HG03442 (cell line): Measurements from ENCODE around the gene OR10H1.
"Not testable (repeated sequence)": the region's sequence is repeated elsewhere in the genome, so short reads cannot be mapped to it uniquely, and the experiment has no call there.

Experiments
- ATAC-seq: cut with Tn5 transposase; IDR thresholded peaks from one replicate; pipeline ENCODE4 v1.9.1; 2021; ENCODE audit warnings: mild to moderate bottlenecking, moderate library complexity; ENCODE audit not compliant: unreplicated experiment

Gene OR10H1

DNA sequence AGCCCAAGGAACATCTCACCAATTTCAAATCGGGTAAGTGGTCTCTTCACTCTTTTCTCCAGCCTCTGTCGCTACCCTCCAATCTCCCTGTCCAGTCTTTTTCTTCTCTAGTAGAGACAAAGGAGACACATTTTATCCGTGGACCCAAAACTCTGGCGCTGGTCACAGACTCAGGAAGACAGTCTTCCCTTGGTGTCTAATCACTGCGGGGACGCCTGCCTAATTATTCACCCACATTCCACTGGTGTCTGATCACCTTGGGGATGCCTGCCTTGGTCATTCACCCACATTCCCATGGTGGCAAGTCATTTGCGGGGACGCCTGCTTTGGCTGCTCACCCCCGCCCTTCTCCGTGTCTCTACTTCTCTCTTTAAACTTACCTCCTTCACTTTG is 13.8 kb upstream of the OR10H1 start:
- no peak for ATAC-seq

DNA sequence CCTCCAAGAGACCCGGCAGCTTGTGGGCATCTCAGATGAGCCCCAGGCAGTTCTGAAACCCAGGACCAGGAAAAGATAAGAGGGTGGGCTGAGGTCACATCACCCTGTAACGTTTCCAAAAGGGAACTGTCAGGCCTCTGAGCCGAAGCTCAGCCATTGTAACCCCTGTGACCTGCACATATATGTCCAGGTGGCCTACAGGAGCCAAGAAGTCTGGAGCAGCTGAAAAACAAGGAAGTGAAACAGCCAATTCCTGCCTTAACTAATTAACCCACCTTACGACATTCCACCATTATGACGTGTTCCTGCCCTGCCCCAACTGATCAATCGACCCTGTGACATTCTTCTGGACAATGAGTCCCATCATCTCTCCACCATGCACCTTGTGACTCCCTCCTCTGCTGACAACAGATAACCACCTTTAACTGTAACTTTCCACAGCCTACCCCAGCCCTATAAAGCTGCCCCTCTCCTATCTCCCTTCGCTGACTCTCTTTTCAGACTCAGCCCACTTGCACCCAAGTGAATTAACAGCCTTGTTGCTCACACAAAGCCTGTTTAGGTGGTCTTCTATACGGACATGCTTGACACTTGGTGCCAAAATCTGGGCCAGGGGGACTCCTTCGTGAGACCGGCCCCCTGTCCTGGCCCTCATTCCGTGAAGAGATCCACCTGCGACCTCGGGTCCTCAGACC is 13.3 kb upstream of the OR10H1 start:
- ATAC-seq: not testable (repeated sequence)

DNA sequence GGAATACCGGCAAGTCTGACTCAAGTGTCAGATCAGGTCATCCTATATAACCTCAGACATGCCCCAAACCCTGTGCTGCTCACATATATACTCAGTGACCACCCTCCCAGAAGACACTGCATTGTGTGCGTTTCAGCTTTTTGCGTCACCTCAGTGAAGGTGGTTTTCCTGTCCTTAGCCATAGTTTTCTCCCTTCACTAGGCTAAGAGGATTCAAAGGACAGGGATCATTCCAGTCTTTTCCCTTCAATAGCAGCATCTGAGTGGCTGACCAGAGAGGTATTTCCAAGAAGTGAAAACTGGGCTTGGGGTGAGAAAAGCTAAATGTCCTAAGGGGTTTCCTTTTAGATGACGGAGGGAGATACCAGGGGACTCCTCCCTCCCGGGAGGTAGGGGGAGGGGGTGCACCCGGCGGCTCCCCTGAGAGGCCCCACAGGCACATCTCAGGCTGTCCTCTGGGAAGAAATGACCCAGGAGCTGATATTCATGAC is 12.7 kb upstream of the OR10H1 start:
- ATAC-seq: no peak

DNA sequence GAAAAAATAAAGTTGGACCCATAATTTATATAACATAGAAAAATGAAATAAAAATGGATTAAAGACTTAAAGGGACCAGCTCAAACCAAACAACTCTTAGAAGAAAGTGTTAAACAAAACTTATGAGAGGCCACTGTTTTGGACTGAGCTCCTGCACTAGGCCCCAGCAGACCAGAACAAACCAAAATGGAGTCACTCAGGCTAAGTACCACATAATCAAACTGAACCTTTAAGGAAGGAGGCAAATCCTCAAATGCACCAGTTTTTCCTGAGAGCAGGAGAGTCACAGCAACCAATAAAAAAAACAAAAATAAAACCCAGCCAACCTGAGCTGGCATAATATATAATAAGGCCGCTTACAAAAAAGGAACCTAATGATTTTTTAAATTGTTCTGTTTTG is 10.3 kb upstream of the OR10H1 start:
- no peak for ATAC-seq

DNA sequence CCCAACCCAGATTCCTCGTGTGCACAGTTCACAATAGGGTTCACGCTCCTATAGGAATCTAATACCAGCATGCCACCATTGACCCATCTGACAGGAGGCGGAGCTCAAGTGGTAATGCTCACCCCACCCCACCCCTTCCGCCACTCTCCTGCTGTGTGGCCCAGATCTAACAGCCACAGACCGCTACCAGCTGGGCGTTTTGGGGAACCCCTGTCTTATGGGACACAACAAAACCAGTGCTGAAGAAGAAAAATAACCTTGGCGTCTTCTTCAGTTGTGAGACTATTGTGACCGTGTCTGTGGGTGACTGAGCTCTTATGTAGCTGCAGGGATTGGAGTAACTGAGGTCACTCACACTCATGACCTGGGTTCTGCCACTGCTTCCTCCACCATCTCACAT is 5.2 kb upstream of the OR10H1 start:
- no peak for ATAC-seq

DNA sequence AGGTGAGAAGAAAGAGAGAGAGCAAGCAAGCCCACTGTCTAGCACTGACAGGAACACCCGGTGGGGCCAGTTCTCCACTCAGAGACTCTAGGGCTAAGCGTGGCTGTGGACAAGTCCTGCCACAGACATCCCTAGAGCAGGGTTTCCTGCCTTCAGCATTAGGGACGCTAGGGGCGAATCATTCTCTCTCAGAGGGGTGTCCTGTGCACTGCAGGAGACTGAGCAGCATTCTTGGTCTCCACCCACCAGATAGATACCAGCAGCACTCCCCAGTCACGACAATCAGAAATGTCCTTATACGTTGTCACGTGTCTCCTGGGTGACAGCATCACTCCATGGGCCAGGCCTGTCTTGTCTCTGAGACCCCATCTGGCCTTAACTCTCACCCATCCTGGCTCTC is 1.5 kb downstream of the OR10H1 start:
- no peak for ATAC-seq

DNA sequence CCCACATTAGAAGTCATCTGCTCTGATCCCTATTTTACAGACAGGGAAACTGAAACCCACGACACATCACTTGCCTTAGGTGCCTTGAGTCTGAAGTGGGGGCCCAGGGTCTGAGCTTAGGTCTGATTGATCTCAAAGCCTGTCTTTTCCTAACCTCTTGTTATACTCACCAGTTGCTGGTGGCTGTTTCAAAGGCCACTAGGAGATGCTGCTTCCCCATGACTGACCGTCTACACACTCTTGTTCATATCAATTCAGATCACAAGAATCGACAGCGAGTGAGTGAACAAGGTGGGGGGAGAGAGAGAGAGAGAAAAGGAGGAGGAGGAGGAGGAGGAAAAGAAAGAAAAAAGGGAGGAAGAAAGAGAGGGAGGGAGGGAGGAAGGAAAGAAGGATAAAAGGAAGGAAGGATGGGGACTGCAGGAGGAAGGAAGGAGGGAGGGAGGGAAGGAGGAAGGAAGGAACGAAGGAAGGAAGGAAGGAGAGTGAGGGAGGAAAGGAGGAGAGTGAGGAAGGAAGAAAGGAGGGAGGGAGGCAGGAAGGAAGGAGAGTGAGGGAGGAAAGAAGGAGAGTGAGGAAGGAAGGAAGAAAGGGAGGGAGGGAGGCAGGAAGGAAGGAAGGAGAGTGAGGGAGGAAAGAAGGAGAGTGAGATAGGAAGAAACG is 3.3 kb downstream of the OR10H1 start:
- no peak for ATAC-seq

DNA sequence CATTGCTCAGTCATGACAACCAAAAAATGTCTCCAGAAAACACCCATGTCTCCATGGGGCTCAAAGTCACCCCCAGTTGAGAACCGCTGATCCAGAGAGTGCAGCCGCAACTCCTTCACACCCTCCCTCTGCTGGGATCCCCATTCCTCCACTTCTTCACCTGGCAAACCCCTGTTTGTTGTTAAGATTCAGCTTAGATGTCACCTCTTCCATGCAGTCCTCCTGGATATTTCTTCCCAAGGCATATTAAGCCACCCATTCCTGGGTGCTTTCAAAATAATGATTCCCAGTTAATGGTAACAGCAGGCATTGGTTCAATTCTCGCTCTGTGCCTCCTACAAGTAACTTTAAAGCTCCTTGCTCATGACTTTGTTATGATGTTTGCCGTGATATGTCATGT is 4.0 kb downstream of the OR10H1 start:
- no peak for ATAC-seq

DNA sequence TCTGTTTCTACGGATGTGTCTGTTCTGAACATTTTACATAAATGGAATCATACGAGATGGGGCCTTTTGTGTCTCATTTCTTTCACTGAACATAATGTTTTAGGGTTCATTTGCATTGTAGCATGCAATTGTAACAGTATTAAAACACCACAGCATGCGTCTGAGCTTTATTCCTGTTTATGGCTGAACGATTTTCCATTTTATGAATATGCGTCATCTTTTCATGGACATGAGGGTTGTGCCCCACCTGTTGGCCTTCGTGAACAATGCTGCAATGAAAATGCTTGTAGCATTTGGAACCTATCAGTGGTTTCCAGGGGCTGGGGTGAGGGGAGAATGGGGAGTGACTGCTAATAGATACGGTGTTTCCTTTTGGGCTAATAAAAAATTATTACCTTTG is 5.1 kb downstream of the OR10H1 start:
- ATAC-seq: no peak

DNA sequence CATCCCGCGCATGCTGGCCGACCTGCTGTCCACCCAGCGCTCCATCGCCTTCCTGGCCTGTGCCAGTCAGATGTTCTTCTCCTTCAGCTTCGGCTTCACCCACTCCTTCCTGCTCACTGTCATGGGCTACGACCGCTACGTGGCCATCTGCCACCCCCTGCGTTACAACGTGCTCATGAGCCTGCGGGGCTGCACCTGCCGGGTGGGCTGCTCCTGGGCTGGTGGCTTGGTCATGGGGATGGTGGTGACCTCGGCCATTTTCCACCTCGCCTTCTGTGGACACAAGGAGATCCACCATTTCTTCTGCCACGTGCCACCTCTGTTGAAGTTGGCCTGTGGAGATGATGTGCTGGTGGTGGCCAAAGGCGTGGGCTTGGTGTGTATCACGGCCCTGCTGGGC is 21.2 kb downstream of the OR10H1 start:
- not testable (repeated sequence) for ATAC-seq

DNA sequence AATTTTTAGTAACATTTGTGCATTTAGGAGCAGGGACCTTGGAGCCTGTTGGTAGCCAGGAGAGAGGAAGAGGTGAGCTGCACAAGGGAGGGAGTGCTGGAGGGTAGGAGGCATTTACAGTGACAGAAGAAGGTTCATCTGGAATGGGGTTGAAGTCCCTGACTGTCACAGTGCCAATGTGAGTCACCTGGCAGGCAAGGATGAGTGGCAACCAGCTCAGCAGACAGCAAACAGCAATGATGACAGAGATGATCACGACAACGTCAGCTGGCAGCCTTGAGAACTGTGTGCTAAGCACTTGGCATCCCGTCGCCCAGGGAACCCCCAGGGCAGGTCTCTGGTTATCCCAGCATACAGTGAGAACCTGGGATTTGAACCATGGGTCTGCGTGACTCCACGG is 25.4 kb downstream of the OR10H1 start:
- ATAC-seq: no peak

DNA sequence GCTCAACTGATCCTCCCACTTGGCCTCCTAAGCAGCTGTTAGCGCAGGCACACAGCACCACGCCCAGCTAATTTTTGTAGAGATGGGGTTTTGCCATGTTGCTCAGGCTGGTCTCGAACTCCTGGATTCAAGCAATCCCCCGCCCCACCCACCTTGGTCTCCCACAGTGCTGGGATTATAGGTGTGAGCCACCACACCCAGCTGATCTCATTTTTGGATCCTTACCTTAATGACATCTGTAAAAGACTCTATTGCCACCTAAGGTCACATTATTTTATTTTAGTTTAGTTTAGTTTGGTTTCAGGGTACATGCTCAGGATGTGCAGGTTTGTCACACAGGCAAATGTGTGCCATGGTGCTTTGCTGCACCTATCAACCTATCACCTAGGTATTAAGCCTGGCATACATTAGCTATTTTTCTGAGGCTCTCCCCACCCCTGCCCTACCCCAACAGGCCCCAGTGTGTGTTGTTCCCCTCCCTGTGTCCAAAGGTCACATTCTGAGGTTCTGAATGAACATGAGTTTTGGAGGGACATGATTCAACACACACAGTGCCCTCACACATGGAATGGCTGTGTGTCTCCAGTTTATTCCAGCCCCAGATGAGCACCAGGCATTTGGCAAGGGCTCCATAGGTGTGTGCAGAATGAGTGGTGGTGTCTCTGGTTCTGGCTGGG is 26.7 kb downstream of the OR10H1 start:
- no peak for ATAC-seq

DNA sequence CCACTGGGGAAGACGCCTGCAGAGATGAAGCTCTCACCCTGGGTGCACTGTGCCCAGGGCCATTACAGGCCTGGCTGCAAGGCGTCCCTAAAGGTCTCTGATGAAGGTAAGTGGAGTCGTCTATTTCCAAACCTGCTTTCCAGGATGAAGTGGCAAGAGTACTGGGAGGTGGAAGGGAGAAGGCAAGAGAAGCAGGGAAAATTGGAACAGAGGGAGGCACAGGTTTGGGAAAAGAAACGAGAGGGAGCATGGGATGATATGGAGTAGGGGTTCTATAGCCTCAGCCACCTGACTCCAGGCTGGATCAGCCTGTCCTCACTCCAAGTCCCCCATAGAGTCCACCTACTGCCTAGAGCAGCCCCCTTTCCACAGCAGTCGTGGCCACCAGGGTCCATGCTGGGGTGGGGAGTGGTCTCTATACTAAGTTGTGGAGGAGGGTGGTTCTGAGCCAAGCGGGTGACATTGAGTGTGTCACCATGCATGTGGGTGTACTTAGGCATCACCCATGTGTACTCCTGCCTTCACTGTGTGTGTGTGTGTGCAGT is 27.8 kb downstream of the OR10H1 start, which contains the start of gene OR10H5:
OR10H5 (plus strand) TSS at position 51 of the 545 bp plus-strand sequence. CDS start 6,388 bp downstream, outside the sequence.
- no peak for ATAC-seq

DNA sequence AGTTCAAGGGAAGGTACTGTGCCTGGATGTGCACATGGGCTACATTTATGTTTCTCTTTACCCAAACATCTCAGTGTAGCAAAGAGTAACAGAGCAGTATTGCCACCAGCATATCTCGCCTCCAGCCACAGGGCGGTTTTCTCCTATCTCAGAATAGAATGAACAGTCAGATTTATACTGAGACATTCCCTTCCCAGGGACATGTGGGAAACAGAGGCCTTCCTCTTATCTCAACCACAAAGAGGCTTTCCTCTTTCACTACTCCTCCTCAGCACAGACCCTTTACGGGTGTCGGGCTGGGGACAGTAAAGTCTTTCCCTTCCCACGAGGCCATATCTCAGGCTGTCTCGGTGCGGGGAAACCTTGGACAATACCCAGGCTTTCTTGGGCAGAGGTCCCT is 32.6 kb downstream of the OR10H1 start:
- not testable (repeated sequence) for ATAC-seq

DNA sequence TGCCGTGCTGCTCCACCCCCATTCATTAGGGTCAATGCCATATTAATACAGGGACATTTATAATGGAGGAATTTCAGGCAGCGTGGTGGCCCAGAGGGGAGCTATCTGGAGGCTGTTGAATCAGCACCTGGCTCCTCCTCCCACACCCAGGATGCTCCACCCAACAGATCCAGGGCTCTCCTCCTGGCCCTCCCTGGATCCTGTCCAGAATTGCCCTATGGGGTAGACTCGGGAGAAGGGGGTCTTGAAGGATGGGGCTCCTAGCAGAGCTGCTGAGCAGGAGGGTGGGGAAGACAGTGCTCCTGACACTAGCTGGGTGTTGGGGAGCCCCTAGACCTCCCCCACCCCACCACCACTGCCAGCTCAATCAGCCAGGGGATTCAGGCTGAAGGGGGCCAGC is 33.3 kb downstream of the OR10H1 start:
- no peak for ATAC-seq

DNA sequence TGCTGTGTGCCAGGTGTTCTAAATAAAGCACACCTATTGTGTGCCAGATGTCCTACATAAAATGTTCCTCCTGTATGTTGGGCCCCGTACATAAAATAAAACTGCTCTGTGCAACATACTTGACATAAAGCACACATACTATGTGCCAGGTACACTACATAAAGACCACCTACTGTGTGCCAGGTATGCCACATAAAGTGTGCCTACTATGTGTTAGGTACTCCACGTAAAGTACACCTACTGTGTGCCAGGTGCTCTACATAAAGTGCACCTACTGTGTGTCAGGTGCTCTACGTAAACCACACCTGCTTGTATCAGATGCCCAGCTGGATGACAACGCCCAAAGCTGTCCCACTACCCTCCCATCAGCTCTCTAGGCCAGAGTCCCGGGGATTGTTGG is 33.8 kb downstream of the OR10H1 start:
- ATAC-seq: no peak

DNA sequence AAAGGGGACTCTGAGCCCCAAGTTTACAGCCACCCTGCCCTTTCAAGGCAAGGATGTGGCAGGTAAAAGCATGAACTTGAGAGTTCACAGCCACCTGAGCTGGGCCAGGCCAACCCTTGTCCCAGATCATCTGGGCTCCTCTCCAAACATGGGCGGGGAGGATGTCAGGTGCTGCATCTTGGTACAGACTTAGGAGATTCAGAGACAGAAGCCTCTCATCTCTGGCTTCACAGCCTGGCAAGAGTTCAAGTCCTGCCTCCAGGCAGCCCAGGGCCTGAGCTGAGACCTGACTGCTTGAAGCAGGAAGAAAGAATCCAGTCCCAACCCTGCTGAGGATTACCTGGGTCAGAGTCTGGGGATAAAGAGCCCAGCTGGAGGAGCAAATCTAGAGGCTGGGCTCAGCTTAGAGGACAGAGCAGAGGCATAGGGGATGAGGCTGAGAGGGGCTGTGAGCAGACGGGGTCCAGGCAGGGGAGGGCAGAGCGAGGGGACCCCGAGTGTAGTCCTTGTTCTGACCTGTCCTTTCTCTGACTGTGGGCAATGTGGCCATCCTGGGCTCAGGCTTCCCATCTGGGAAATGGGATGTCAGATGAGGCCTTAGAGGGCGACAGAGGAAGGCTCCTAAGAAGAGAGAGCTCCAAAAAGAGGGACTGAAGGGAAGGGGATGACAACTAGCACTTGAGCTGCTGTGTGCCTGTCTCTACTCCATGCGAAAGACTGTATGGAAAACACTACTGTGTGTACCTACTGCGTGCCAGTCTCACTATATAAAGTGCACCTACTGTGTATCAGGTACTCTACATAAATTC is 34.6 kb downstream of the OR10H1 start:
- ATAC-seq: no peak

DNA sequence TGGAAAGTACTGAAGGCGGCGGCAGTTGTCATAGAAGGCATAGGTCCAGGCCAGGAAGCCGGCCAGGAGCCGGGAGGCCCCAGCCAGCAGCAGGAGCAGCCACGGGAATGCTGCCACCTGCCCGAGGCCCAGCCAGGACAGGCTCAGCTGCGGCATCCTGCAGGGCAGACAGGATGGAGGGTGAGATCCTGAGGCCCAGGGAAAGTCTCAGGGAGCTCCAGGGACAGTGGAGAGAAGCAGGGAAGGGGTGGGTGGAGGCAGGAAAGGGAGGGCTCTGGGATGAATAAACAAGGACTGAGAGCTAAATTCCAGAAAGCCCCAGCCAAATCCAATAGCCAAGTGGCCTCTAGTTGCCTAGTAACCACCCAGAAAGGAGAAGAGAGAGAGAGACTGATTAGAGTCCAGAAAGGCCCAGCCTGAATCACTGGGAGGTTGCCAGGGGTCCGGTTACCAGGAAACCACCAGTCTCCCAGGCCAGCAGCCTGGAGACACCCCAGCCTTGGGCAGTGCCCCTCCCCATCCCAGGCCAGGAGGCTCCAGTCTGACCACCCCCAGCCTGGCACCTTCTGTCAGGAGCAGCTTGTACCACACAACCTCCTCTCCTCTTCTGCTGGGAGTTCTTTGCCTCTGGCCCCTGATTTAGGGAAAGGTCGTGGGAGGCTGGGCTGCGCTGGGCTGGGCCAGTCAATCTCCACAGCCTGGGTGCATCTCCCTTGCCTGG is 35.5 kb downstream of the OR10H1 start:
- ATAC-seq: no peak

DNA sequence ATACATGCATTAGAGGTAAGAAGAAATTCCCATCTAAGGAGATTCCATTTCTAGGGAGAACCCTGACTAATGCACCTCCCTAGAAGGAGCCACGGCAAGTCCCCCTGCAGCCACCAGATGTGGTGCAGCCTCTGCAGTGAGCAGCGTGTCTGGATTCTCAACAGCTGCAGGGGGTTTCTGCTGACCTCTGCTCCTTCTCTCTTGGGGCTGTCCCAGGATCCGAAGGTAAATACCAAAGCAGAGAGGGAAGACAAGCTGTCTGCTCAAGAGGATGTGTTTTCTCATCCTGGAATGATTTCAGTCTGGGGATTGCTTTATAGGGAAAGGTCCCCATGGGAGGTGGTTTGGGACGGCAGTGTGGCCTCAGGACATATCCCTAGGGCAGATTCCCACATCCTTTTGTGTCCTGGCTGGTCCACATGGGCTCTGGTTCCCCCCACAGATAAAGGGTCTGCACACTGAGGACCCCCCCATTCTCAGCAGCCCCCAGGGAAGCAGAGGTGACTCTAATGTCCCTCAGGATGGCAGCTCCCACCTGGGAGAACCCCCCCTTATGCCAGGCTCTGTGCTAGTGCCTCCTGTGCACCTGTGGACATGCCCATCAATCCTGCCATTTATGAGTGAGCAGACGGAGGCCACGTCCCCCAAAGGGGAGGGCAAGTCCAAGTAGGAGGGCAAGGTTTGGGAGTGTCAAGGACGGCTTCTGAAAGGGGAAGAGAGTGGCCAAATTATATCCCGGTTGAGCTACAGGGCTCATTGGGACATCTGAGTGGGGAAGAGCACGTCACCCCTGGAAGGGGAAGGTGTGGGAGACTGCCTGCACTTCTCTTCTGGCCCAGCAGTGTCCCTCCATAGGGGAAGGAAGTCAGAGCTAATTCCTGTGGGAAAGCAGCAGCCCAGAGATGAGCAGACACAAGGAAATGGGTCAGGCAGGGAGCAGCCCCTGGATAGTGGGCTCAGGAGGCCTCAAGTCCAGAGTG is 38.2 kb downstream of the OR10H1 start:
- ATAC-seq: no peak
